Adrenal gland (tissue), 12 donors: ENCODE data around the gene FASN. TPM values are rescaled to one million over a fixed set of nuclear protein-coding genes. Genes with fewer than 3 reads are reported as not detected.
"Not testable (repeated sequence)": the region's sequence is repeated elsewhere in the genome, so short reads cannot be mapped to it uniquely, and the experiment has no call there.

Experiments
- DNase-seq, 7 donors: peaks; one replicate each; pipeline ENCODE4 v3.0.0-alpha.2; 2019 to 2020
- H3K27ac ChIP-seq, 5 donors: fragments of 200-600 bp; sonication (generic) in 4 of 5; 1 replicate in 3 of 5; 2 replicates in 2 of 5; pipeline versions ENCODE4 v1.5.1 to v1.8.0; 2016 to 2020; ENCODE audit warnings: mild to moderate bottlenecking in 1 of 5
- H3K27me3 ChIP-seq: fragments of 200-600 bp; 2 replicates; pipeline ENCODE4 v1.8.0; 2021
- H3K36me3 ChIP-seq, 2 donors: fragments of 200-600 bp; replicated peaks in 1 of 2; 1 replicate in 1 of 2; 2 replicates in 1 of 2; pipeline versions ENCODE4 v1.5.1 to v1.8.0; 2018 to 2022
- H3K4me1 ChIP-seq, 2 donors: fragments of 200-600 bp; replicated peaks in 1 of 2; 1 replicate in 1 of 2; 2 replicates in 1 of 2; pipeline versions ENCODE4 v1.5.1 to v1.8.0; 2018 to 2021
- H3K4me3 ChIP-seq, 4 donors: fragments of 200-600 bp; sonication (generic) in 3 of 4; one replicate each; pipeline ENCODE4 v1.5.1; 2016 to 2018
- H3K9me3 ChIP-seq, 3 donors: fragments of 200-600 bp; sonication (generic) in 1 of 3; replicated peaks in 1 of 3; 1 replicate in 2 of 3; 2 replicates in 1 of 3; pipeline versions ENCODE4 v1.5.1 to v1.8.0; 2016 to 2021
- CTCF ChIP-seq, 6 experiments: fragments of 450-650 bp in 4 of 6; fragments of 200-600 bp in 2 of 6; sonication (generic) in 1 of 6; IDR thresholded peaks; 1 replicate in 5 of 6; 2 replicates in 1 of 6; pipeline versions ENCODE4 v1.5.1 to v1.8.0; 2016 to 2021; ENCODE audit warnings: antibody characterized with exemption in 6 of 6, mild to moderate bottlenecking in 2 of 6, moderate library complexity in 1 of 6
- POLR2A ChIP-seq, 2 donors: fragments of 450-650 bp; IDR thresholded peaks; one replicate each; pipeline ENCODE4 v1.6.1; 2017; ENCODE audit warnings: antibody characterized with exemption in 2 of 2, mild to moderate bottlenecking in 2 of 2, moderate library complexity in 1 of 2
- WGBS, 4 donors: extraction: QIAGEN DNeasy Blood & Tissue Kit in 2 of 4; methylation state at CpG; one replicate each; pipeline versions ENCODE4 v1.1.5 to v1.1.7; 2013 to 2017; 5-methylcytosine and 5-hydroxymethylcytosine counted together
- intact Hi-C, 2 donors: fragments of 100-400 bp; cut with DNase I; formaldehyde crosslinking; loops; one replicate each; pipeline versions ENCODE4 v1.14.1 to v1.15.0; 2022 to 2023
- polyA plus RNA-seq, 3 donors: library from polyadenylated mRNA; stranded (reverse); fragments of 200-250 nt in 2 of 3; fragments of 350-450 nt in 1 of 3; fragmentation: Illumina TruSeq in 1 of 3; extraction: RNeasy Lipid Tissue Mini Kit (QIAGEN cat#74804) in 1 of 3; gene quantifications; one replicate each; pipeline ENCODE4 v1.2.3, GENCODE V29; 2013 to 2014
- total RNA-seq, 9 donors: library from RNA; depleted of rRNA in 4 of 9; stranded (reverse); fragments of >200 nt in 4 of 9; fragments of 120-200 nt in 1 of 9; fragmentation: NEBNext Ultra II Directional in 1 of 9; extraction: Animal tissue kit (Norgen Biotek cat#: 25700) in 1 of 9; gene quantifications; one replicate each; pipeline versions ENCODE4 v1.1.0 to v1.2.4, GENCODE V29; 2013 to 2023
- donor health status: healthy with polysubstance abuse.
- donor health status: Bipolar disorder and iron deficiency.
- donor health status: DM: yes; HTN: yes; CAD: no.
- donor health status: DM: no; HTN: no; CAD: no.
- donor health status: DM: no; HTN: no; CAD: no.
- donor health status: DM: yes; HTN: yes; CAD: no.

FASN gene
- total and polyA plus RNA-seq, 12 donors = 18.9 to 276 (median 79.7) TPM

GRCh38 chr17:82043507-82043906, 54.5 kb downstream of the FASN start:
- TF ChIP-seq CTCF (IDR thresholded peaks at IDR 0.05) (no peak), POLR2A (IDR thresholded peaks at IDR 0.05) (no peak)
- Histone ChIP-seq H3K9me3 (no peaks in the 10 kb centered on the region), H3K4me3 (no peak overlapping the region), H3K36me3 (peaks cover 0 to 13% of the 10 kb centered on the region in 2 donors), H3K27me3 (no peaks in the 10 kb centered on the region), H3K4me1 (no peaks in the 10 kb centered on the region), H3K27ac (no peak overlapping the region)
- intact Hi-C loops = no loop called here
- 75 to 81% (median 77%) methylated on average over 8 to 16 of the region's 16 CpGs for WGBS, 4 donors
- DNase-seq = no peak

- intact Hi-C loops = no loop called here
- DNase-seq = no peak
- no peaks in the 10 kb centered on the region for H3K27me3 ChIP-seq
- TF ChIP-seq POLR2A (IDR thresholded peaks at IDR 0.05) = no peak
- no peak for TF ChIP-seq CTCF (IDR thresholded peaks at IDR 0.05)
- H3K36me3 ChIP-seq = peaks cover 0 to 7% of the 10 kb centered on the region in 2 donors
- H3K27ac ChIP-seq = no peak overlapping the region
- H3K9me3 ChIP-seq = no peaks in the 10 kb centered on the region
- WGBS, 4 donors = 69 to 84% (median 78%) methylated on average over 6 to 9 of the region's 9 CpGs
- H3K4me3 ChIP-seq = no peak overlapping the region
- no peaks in the 10 kb centered on the region for H3K4me1 ChIP-seq
Observed at GRCh38 chr17:82042649-82043048, 55.4 kb downstream of the FASN start.

GRCh38 chr17:82041144-82041814, 56.8 kb downstream of the FASN start:
- DNase-seq = no peak
- H3K9me3 ChIP-seq = no peaks in the 10 kb centered on the region
- H3K36me3 ChIP-seq = no peaks in the 10 kb centered on the region
- H3K27ac ChIP-seq = no peak overlapping the region
- TF ChIP-seq POLR2A (IDR thresholded peaks at IDR 0.05) (no peak), CTCF (IDR thresholded peaks at IDR 0.05) (no peak)
- peaks cover 8 to 9% of the 10 kb centered on the region in 2 donors for H3K4me1 ChIP-seq
- WGBS, 4 donors = 80 to 85% (median 83%) methylated on average over 17 of the region's 17 CpGs
- H3K27me3 ChIP-seq = no peaks in the 10 kb centered on the region
- intact Hi-C loops = no loop called here
- no peak overlapping the region for H3K4me3 ChIP-seq

GRCh38 chr17:82039695-82040299, 58.2 kb downstream of the FASN start:
- TF ChIP-seq CTCF (IDR thresholded peaks at IDR 0.05) (no peak), POLR2A (IDR thresholded peaks at IDR 0.05) (no peak)
- no peaks in the 10 kb centered on the region for H3K27me3 ChIP-seq
- intact Hi-C loops = loop anchor here in 1 of 2 donors (10.0 kb wide), 1 partner anchor 275 kb away; the partner anchor contains the start of gene CD7
- H3K9me3 ChIP-seq = no peaks in the 10 kb centered on the region
- H3K4me1 ChIP-seq = peaks cover 14% of the 10 kb centered on the region in 2 donors
- H3K4me3 ChIP-seq = no peak overlapping the region
- H3K27ac ChIP-seq = no peak overlapping the region
- no peaks in the 10 kb centered on the region for H3K36me3 ChIP-seq
- 83 to 97% (median 95%) methylated on average over 2 to 8 of the region's 8 CpGs for WGBS, 4 donors
- no peak for DNase-seq

GRCh38 chr17:82038796-82039409, 59.1 kb downstream of the FASN start:
- not testable (repeated sequence) for H3K27me3 ChIP-seq, H3K4me3 ChIP-seq, H3K27ac ChIP-seq, DNase-seq, H3K36me3 ChIP-seq, H3K9me3 ChIP-seq
- peaks cover 14% of the 10 kb centered on the region in 2 donors for H3K4me1 ChIP-seq
- 79 to 82% (median 81%) methylated on average over 16 of the region's 16 CpGs for WGBS, 4 donors
- intact Hi-C loops = loop anchor here in 1 of 2 donors (10.0 kb wide), 1 partner anchor 276 kb away; the partner anchor contains the start of gene CD7
